ENCODE results near the gene TRAK1. TPM values are rescaled to one million over a fixed set of nuclear protein-coding genes. Genes with fewer than 3 reads are reported as not detected.

Gene TRAK1
- total RNA-seq, 6 experiments from 2014 or later = 50.6 to 54.3 (median 52.3) TPM

- peaks cover 28% of the 10 kb centered on the region for H3K4me1 Mint-ChIP-seq (ENCODE audit: low read depth)
- H3K36me3 Mint-ChIP-seq (ENCODE audit: low read depth) = peaks cover 33% of the 10 kb centered on the region
- DNase-seq = no peak
- H3K4me3 Mint-ChIP-seq = no peak overlapping the region
- no peaks in the 10 kb centered on the region; the same call in 1 of the 2 replicates for H3K27me3 Mint-ChIP-seq (ENCODE audit: insufficient read depth)
- TF ChIP-seq CTCF (IDR thresholded peaks at IDR 0.05) = no peak
- no peak overlapping the region for H3K27ac Mint-ChIP-seq
- no peaks in the 10 kb centered on the region for H3K9me3 Mint-ChIP-seq
These were observed 103.9 kb downstream of the TRAK1 start for GRCh38 chr3:42194943-42195510.

- H3K9me3 Mint-ChIP-seq = no peaks in the 10 kb centered on the region
- H3K27me3 Mint-ChIP-seq (ENCODE audit: insufficient read depth) = no peaks in the 10 kb centered on the region; the same call in none of the 2 replicates
- H3K36me3 Mint-ChIP-seq (ENCODE audit: low read depth) = peaks cover 34% of the 10 kb centered on the region
- H3K27ac Mint-ChIP-seq = no peak overlapping the region; the same call in 1 of the 2 replicates
- no peak for TF ChIP-seq CTCF (IDR thresholded peaks at IDR 0.05)
- no peak overlapping the region for H3K4me3 Mint-ChIP-seq
- H3K4me1 Mint-ChIP-seq (ENCODE audit: low read depth) = peaks cover 28% of the 10 kb centered on the region
- DNase-seq = no peak
These were observed 104.7 kb downstream of the TRAK1 start for GRCh38 chr3:42195879-42196330.

GRCh38 chr3:42198709-42199108 is 107.6 kb downstream of the TRAK1 start:
- Mint-ChIP-seq H3K4me3 (no peak overlapping the region), H3K36me3 (ENCODE audit: low read depth) (peaks cover 39% of the 10 kb centered on the region), H3K27ac (no peak overlapping the region), H3K9me3 (no peaks in the 10 kb centered on the region), H3K4me1 (ENCODE audit: low read depth) (peaks cover 17% of the 10 kb centered on the region; the same call in 1 of the 2 replicates), H3K27me3 (ENCODE audit: insufficient read depth) (no peaks in the 10 kb centered on the region; the same call in none of the 2 replicates)
- no peak for TF ChIP-seq CTCF (IDR thresholded peaks at IDR 0.05)
- DNase-seq = no peak

GRCh38 chr3:42202217-42202865 is 111.2 kb downstream of the TRAK1 start:
- Mint-ChIP-seq H3K4me1 (ENCODE audit: low read depth) (no peaks in the 10 kb centered on the region), H3K27ac (no peak overlapping the region), H3K4me3 (no peak overlapping the region), H3K27me3 (ENCODE audit: insufficient read depth) (no peaks in the 10 kb centered on the region; the same call in none of the 2 replicates), H3K36me3 (ENCODE audit: low read depth) (peaks cover 30% of the 10 kb centered on the region), H3K9me3 (no peaks in the 10 kb centered on the region)
- no peak for DNase-seq
- no peak for TF ChIP-seq CTCF (IDR thresholded peaks at IDR 0.05)

- no peak for DNase-seq
- Mint-ChIP-seq H3K9me3 (no peaks in the 10 kb centered on the region), H3K36me3 (ENCODE audit: low read depth) (peaks cover 29% of the 10 kb centered on the region), H3K4me3 (no peak overlapping the region), H3K27ac (no peak overlapping the region), H3K27me3 (ENCODE audit: insufficient read depth) (peaks cover 2% of the 10 kb centered on the region), H3K4me1 (ENCODE audit: low read depth) (no peaks in the 10 kb centered on the region)
- no peak for TF ChIP-seq CTCF (IDR thresholded peaks at IDR 0.05)
These were observed 113.9 kb downstream of the TRAK1 start for GRCh38 chr3:42204867-42205599.

All from HFFc6 (cell line).